Measurements from ENCODE around the gene SHKBP1. TPM values are rescaled to one million over a fixed set of nuclear protein-coding genes. Genes with fewer than 3 reads are reported as not detected.

The SHKBP1 gene
- total and polyA plus RNA-seq, 4 donors: 10.1 to 22.9 (median 15.4) TPM

Other genes starting within 250 kb of the SHKBP1 start
- gene C19orf47, start 228.5 kb upstream of the SHKBP1 start, total RNA-seq: 1 to 10 TPM; 3.9 to 4.3 TPM
- gene C19orf47, start 228.5 kb upstream of the SHKBP1 start, polyA plus RNA-seq: 1 to 10 TPM; 5.7 to 6.0 TPM
- gene PLD3, start 228.2 kb upstream of the SHKBP1 start, total RNA-seq: 100 to 1,000 TPM in 1 of 2 donors, 10 to 100 TPM in 1; 88.9 to 122 TPM
- gene PLD3, start 228.2 kb upstream of the SHKBP1 start, polyA plus RNA-seq: 100 to 1,000 TPM in 1 of 2 donors, 10 to 100 TPM in 1; 56.0 to 125 TPM
- gene HIPK4, start 186.7 kb upstream of the SHKBP1 start, total RNA-seq: under 1 TPM in 1 of 2 donors, not detected in 1; 0.17 TPM
- under 1 TPM in 1 of 2 donors, not detected in 1; 0.02 TPM for gene HIPK4, start 186.7 kb upstream of the SHKBP1 start, polyA plus RNA-seq
- gene PRX, start 163.5 kb upstream of the SHKBP1 start, total RNA-seq: 1 to 10 TPM in 1 of 2 donors, under 1 TPM in 1; 0.56 to 1.0 TPM
- gene PRX, start 163.5 kb upstream of the SHKBP1 start, polyA plus RNA-seq: under 1 TPM; 0.03 to 0.47 TPM
- gene SERTAD1, start 150.9 kb upstream of the SHKBP1 start, total RNA-seq: 1 to 10 TPM; 3.7 to 6.0 TPM
- 1 to 10 TPM; 3.6 to 6.8 TPM for gene SERTAD1, start 150.9 kb upstream of the SHKBP1 start, polyA plus RNA-seq
- gene SERTAD3, start 132.5 kb upstream of the SHKBP1 start, total RNA-seq: 1 to 10 TPM; 6.9 to 7.0 TPM
- 1 to 10 TPM; 6.1 to 8.9 TPM for gene SERTAD3, start 132.5 kb upstream of the SHKBP1 start, polyA plus RNA-seq
- gene BLVRB, start 111.1 kb upstream of the SHKBP1 start, total RNA-seq: 1,000 to 10,000 TPM in 1 of 2 donors, 100 to 1,000 TPM in 1; 132 to 1,243 TPM
- 100 to 1,000 TPM; 192 to 312 TPM for gene BLVRB, start 111.1 kb upstream of the SHKBP1 start, polyA plus RNA-seq
- 1 to 10 TPM in 1 of 2 donors, under 1 TPM in 1; 0.84 to 1.1 TPM for gene SPTBN4, start 109.9 kb upstream of the SHKBP1 start, total RNA-seq
- gene SPTBN4, start 109.9 kb upstream of the SHKBP1 start, polyA plus RNA-seq: under 1 TPM; 0.13 to 0.40 TPM
- 10 to 100 TPM; 14.0 to 21.6 TPM for gene LTBP4, start 24.5 kb downstream of the SHKBP1 start, total RNA-seq
- gene LTBP4, start 24.5 kb downstream of the SHKBP1 start, polyA plus RNA-seq: 10 to 100 TPM in 1 of 2 donors, 1 to 10 TPM in 1; 9.6 to 28.7 TPM
- gene NUMBL, start 113.8 kb downstream of the SHKBP1 start, total RNA-seq: 1 to 10 TPM; 1.4 to 3.9 TPM
- 1 to 10 TPM; 1.1 to 4.6 TPM for gene NUMBL, start 113.8 kb downstream of the SHKBP1 start, polyA plus RNA-seq
- gene COQ8B, start 140.0 kb downstream of the SHKBP1 start, total RNA-seq: 10 to 100 TPM; 15.2 to 24.7 TPM
- gene COQ8B, start 140.0 kb downstream of the SHKBP1 start, polyA plus RNA-seq: 10 to 100 TPM in 1 of 2 donors, 1 to 10 TPM in 1; 6.4 to 30.6 TPM
- 10 to 100 TPM in 1 of 2 donors, 1 to 10 TPM in 1; 5.1 to 12.5 TPM for gene ITPKC, start 140.2 kb downstream of the SHKBP1 start, total RNA-seq
- gene ITPKC, start 140.2 kb downstream of the SHKBP1 start, polyA plus RNA-seq: 10 to 100 TPM in 1 of 2 donors, 1 to 10 TPM in 1; 4.2 to 10.2 TPM
- 1 to 10 TPM in 1 of 2 donors, under 1 TPM in 1; 0.93 to 1.8 TPM for gene ACTMAP, start 173.6 kb downstream of the SHKBP1 start, total RNA-seq
- gene ACTMAP, start 173.6 kb downstream of the SHKBP1 start, polyA plus RNA-seq: 1 to 10 TPM; 4.2 to 7.7 TPM
- 10 to 100 TPM; 11.8 to 27.1 TPM for gene SNRPA, start 174.3 kb downstream of the SHKBP1 start, total RNA-seq
- gene SNRPA, start 174.3 kb downstream of the SHKBP1 start, polyA plus RNA-seq: 10 to 100 TPM; 12.4 to 21.6 TPM
- under 1 TPM in 1 of 2 donors, not detected in 1; 0.42 TPM for gene MIA, start 198.6 kb downstream of the SHKBP1 start, total RNA-seq
- gene MIA, start 198.6 kb downstream of the SHKBP1 start, polyA plus RNA-seq: under 1 TPM in 1 of 2 donors, not detected in 1; 0.44 TPM
- gene RAB4B, start 201.4 kb downstream of the SHKBP1 start, total RNA-seq: 1 to 10 TPM; 5.5 to 9.0 TPM
- 10 to 100 TPM; 16.8 to 16.9 TPM for gene RAB4B, start 201.4 kb downstream of the SHKBP1 start, polyA plus RNA-seq
- gene EGLN2, start 222.3 kb downstream of the SHKBP1 start, total RNA-seq: 10 to 100 TPM; 34.8 to 56.3 TPM
- gene EGLN2, start 222.3 kb downstream of the SHKBP1 start, polyA plus RNA-seq: 10 to 100 TPM; 45.2 to 50.2 TPM